ENCODE results near the gene IRF4.

GRCh38 chr6:347951-348859 lies 43.3 kb upstream of the IRF4 start:
- TF ChIP-seq, protein P1, sequence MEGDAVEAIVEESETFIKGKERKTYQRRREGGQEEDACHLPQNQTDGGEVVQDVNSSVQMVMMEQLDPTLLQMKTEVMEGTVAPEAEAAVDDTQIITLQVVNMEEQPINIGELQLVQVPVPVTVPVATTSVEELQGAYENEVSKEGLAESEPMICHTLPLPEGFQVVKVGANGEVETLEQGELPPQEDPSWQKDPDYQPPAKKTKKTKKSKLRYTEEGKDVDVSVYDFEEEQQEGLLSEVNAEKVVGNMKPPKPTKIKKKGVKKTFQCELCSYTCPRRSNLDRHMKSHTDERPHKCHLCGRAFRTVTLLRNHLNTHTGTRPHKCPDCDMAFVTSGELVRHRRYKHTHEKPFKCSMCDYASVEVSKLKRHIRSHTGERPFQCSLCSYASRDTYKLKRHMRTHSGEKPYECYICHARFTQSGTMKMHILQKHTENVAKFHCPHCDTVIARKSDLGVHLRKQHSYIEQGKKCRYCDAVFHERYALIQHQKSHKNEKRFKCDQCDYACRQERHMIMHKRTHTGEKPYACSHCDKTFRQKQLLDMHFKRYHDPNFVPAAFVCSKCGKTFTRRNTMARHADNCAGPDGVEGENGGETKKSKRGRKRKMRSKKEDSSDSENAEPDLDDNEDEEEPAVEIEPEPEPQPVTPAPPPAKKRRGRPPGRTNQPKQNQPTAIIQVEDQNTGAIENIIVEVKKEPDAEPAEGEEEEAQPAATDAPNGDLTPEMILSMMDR (IDR thresholded peaks at IDR 0.05), result no peak
- no peak for TF ChIP-seq EZH2 (IDR thresholded peaks at IDR 0.05; ENCODE audit: borderline replicate concordance, insufficient read depth, low read depth, low read length, poor library complexity, severe bottlenecking)

All from B cell (primary cell).